Measurements from ENCODE around the gene ERCC6L2.

GRCh38 chr9:96015876-96016686 is 140.6 kb downstream of the ERCC6L2 start:
- TF ChIP-seq, protein P1, sequence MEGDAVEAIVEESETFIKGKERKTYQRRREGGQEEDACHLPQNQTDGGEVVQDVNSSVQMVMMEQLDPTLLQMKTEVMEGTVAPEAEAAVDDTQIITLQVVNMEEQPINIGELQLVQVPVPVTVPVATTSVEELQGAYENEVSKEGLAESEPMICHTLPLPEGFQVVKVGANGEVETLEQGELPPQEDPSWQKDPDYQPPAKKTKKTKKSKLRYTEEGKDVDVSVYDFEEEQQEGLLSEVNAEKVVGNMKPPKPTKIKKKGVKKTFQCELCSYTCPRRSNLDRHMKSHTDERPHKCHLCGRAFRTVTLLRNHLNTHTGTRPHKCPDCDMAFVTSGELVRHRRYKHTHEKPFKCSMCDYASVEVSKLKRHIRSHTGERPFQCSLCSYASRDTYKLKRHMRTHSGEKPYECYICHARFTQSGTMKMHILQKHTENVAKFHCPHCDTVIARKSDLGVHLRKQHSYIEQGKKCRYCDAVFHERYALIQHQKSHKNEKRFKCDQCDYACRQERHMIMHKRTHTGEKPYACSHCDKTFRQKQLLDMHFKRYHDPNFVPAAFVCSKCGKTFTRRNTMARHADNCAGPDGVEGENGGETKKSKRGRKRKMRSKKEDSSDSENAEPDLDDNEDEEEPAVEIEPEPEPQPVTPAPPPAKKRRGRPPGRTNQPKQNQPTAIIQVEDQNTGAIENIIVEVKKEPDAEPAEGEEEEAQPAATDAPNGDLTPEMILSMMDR (IDR thresholded peaks at IDR 0.05; ENCODE audit: low read depth, low read length): no peak
- TF ChIP-seq POLR2A (IDR thresholded peaks at IDR 0.05; ENCODE audit: extremely low read depth, insufficient read length): no peak

Data from NB4 (cell line).